Measurements from ENCODE around the gene TIMP3.

Gene TIMP3

GRCh38 chr22:32800994-32801536, 440 bp upstream of the TIMP3 start:
- no peak overlapping the region for H3K27ac ChIP-seq (ENCODE audit: low read depth, low read length)
- H3K36me3 ChIP-seq (ENCODE audit: control insufficient read depth, insufficient read depth, low read length) = no peaks in the 10 kb centered on the region
- peaks cover 25% of the 10 kb centered on the region for H3K4me1 ChIP-seq (ENCODE audit: control insufficient read depth, insufficient read depth, low read length)
- H3K4me3 ChIP-seq (ENCODE audit: low read depth, low read length) = peak overlapping the region; percentile 53
- no peaks in the 10 kb centered on the region for H3K9me3 ChIP-seq (ENCODE audit: control insufficient read depth, insufficient read depth, low read length)
- H3K9ac ChIP-seq (ENCODE audit: low read depth, low read length) = 0 out of 2 replicates have a peak overlapping the region, but pooled peaks have one; percentile 47
- H3K27me3 ChIP-seq (ENCODE audit: control insufficient read depth, insufficient read depth, low read length) = peaks cover 33% of the 10 kb centered on the region

- Histone ChIP-seq H3K4me3 (ENCODE audit: low read depth, low read length) (peak overlapping the region; percentile 72), H3K9ac (ENCODE audit: low read depth, low read length) (peak overlapping the region; percentile 77; the same call in 1 of the 2 replicates), H3K27ac (ENCODE audit: low read depth, low read length) (no peak overlapping the region), H3K9me3 (ENCODE audit: control insufficient read depth, insufficient read depth, low read length) (no peaks in the 10 kb centered on the region), H3K27me3 (ENCODE audit: control insufficient read depth, insufficient read depth, low read length) (peaks cover 33% of the 10 kb centered on the region), H3K36me3 (ENCODE audit: control insufficient read depth, insufficient read depth, low read length) (no peaks in the 10 kb centered on the region), H3K4me1 (ENCODE audit: control insufficient read depth, insufficient read depth, low read length) (peaks cover 32% of the 10 kb centered on the region)
Observed at GRCh38 chr22:32802237-32802765, 796 bp downstream of the TIMP3 start.

- Histone ChIP-seq H3K4me1 (ENCODE audit: control insufficient read depth, insufficient read depth, low read length) (peaks cover 32% of the 10 kb centered on the region), H3K4me3 (ENCODE audit: low read depth, low read length) (peak overlapping the region; percentile 72), H3K9ac (ENCODE audit: low read depth, low read length) (no peak overlapping the region), H3K27ac (ENCODE audit: low read depth, low read length) (no peak overlapping the region), H3K27me3 (ENCODE audit: control insufficient read depth, insufficient read depth, low read length) (peaks cover 33% of the 10 kb centered on the region), H3K36me3 (ENCODE audit: control insufficient read depth, insufficient read depth, low read length) (no peaks in the 10 kb centered on the region), H3K9me3 (ENCODE audit: control insufficient read depth, insufficient read depth, low read length) (no peaks in the 10 kb centered on the region)
Observed at GRCh38 chr22:32803020-32803737, 1.7 kb downstream of the TIMP3 start.

- H3K4me3 ChIP-seq (ENCODE audit: low read depth, low read length) = no peak overlapping the region
- no peaks in the 10 kb centered on the region for H3K9me3 ChIP-seq (ENCODE audit: control insufficient read depth, insufficient read depth, low read length)
- no peak overlapping the region for H3K27ac ChIP-seq (ENCODE audit: low read depth, low read length)
- H3K4me1 ChIP-seq (ENCODE audit: control insufficient read depth, insufficient read depth, low read length) = peaks cover 32% of the 10 kb centered on the region
- H3K9ac ChIP-seq (ENCODE audit: low read depth, low read length) = no peak overlapping the region
- H3K36me3 ChIP-seq (ENCODE audit: control insufficient read depth, insufficient read depth, low read length) = no peaks in the 10 kb centered on the region
- H3K27me3 ChIP-seq (ENCODE audit: control insufficient read depth, insufficient read depth, low read length) = peaks cover 33% of the 10 kb centered on the region
Observed at GRCh38 chr22:32803738-32804435, 2.4 kb downstream of the TIMP3 start.

- H3K36me3 ChIP-seq (ENCODE audit: control insufficient read depth, insufficient read depth, low read length) = no peaks in the 10 kb centered on the region
- H3K4me3 ChIP-seq (ENCODE audit: low read depth, low read length) = no peak overlapping the region
- H3K9me3 ChIP-seq (ENCODE audit: control insufficient read depth, insufficient read depth, low read length) = no peaks in the 10 kb centered on the region
- H3K27ac ChIP-seq (ENCODE audit: low read depth, low read length) = no peak overlapping the region
- H3K27me3 ChIP-seq (ENCODE audit: control insufficient read depth, insufficient read depth, low read length) = peaks cover 33% of the 10 kb centered on the region
- H3K9ac ChIP-seq (ENCODE audit: low read depth, low read length) = no peak overlapping the region
- H3K4me1 ChIP-seq (ENCODE audit: control insufficient read depth, insufficient read depth, low read length) = peaks cover 32% of the 10 kb centered on the region
Observed at GRCh38 chr22:32804531-32805360, 3.2 kb downstream of the TIMP3 start.

- H3K9ac ChIP-seq (ENCODE audit: low read depth, low read length) = no peak overlapping the region
- H3K4me1 ChIP-seq (ENCODE audit: control insufficient read depth, insufficient read depth, low read length) = peaks cover 37% of the 10 kb centered on the region
- no peaks in the 10 kb centered on the region for H3K9me3 ChIP-seq (ENCODE audit: control insufficient read depth, insufficient read depth, low read length)
- H3K27ac ChIP-seq (ENCODE audit: low read depth, low read length) = no peak overlapping the region
- peaks cover 32% of the 10 kb centered on the region for H3K27me3 ChIP-seq (ENCODE audit: control insufficient read depth, insufficient read depth, low read length)
- H3K4me3 ChIP-seq (ENCODE audit: low read depth, low read length) = no peak overlapping the region
- H3K36me3 ChIP-seq (ENCODE audit: control insufficient read depth, insufficient read depth, low read length) = no peaks in the 10 kb centered on the region
Observed at GRCh38 chr22:32805361-32805881, 3.9 kb downstream of the TIMP3 start.

- Histone ChIP-seq H3K9me3 (ENCODE audit: control insufficient read depth, insufficient read depth, low read length) (no peaks in the 10 kb centered on the region), H3K36me3 (ENCODE audit: control insufficient read depth, insufficient read depth, low read length) (no peaks in the 10 kb centered on the region), H3K27ac (ENCODE audit: low read depth, low read length) (no peak overlapping the region), H3K4me1 (ENCODE audit: control insufficient read depth, insufficient read depth, low read length) (peaks cover 40% of the 10 kb centered on the region), H3K27me3 (ENCODE audit: control insufficient read depth, insufficient read depth, low read length) (peaks cover 24% of the 10 kb centered on the region), H3K9ac (ENCODE audit: low read depth, low read length) (no peak overlapping the region), H3K4me3 (ENCODE audit: low read depth, low read length) (no peak overlapping the region)
Observed at GRCh38 chr22:32806296-32806695, 4.8 kb downstream of the TIMP3 start.

GRCh38 chr22:32808038-32808445, 6.5 kb downstream of the TIMP3 start:
- Histone ChIP-seq H3K36me3 (ENCODE audit: control insufficient read depth, insufficient read depth, low read length) (no peaks in the 10 kb centered on the region), H3K9ac (ENCODE audit: low read depth, low read length) (no peak overlapping the region), H3K4me1 (ENCODE audit: control insufficient read depth, insufficient read depth, low read length) (peaks cover 33% of the 10 kb centered on the region), H3K27ac (ENCODE audit: low read depth, low read length) (no peak overlapping the region), H3K4me3 (ENCODE audit: low read depth, low read length) (no peak overlapping the region), H3K27me3 (ENCODE audit: control insufficient read depth, insufficient read depth, low read length) (peaks cover 13% of the 10 kb centered on the region), H3K9me3 (ENCODE audit: control insufficient read depth, insufficient read depth, low read length) (no peaks in the 10 kb centered on the region)

- H3K27me3 ChIP-seq (ENCODE audit: control insufficient read depth, insufficient read depth, low read length) = no peaks in the 10 kb centered on the region
- H3K36me3 ChIP-seq (ENCODE audit: control insufficient read depth, insufficient read depth, low read length) = no peaks in the 10 kb centered on the region
- H3K4me1 ChIP-seq (ENCODE audit: control insufficient read depth, insufficient read depth, low read length) = peaks cover 22% of the 10 kb centered on the region
- peak overlapping the region; percentile 12 for H3K27ac ChIP-seq (ENCODE audit: low read depth, low read length)
- no peak overlapping the region for H3K4me3 ChIP-seq (ENCODE audit: low read depth, low read length)
- H3K9me3 ChIP-seq (ENCODE audit: control insufficient read depth, insufficient read depth, low read length) = no peaks in the 10 kb centered on the region
- no peak overlapping the region for H3K9ac ChIP-seq (ENCODE audit: low read depth, low read length)
Observed at GRCh38 chr22:32809786-32810554, 8.5 kb downstream of the TIMP3 start.

Data from HUES48 (cell line).